Astrocyte (in vitro differentiated cells and primary cell): ENCODE data around the gene FAM162B.

Source experiments
- CTCF ChIP-seq: IDR thresholded peaks from 2 replicates; pipeline ENCODE4 v1.5.1; 2011; ENCODE audit warnings: low read depth, mild to moderate bottlenecking, inconsistent platforms, low read length, moderate library complexity; ENCODE audit not compliant: insufficient read depth
- EZH2 ChIP-seq: IDR thresholded peaks from 2 replicates; pipeline ENCODE4 v1.6.1; 2012; ENCODE audit warnings: mild to moderate bottlenecking, low read length, inconsistent platforms; ENCODE audit not compliant: insufficient read depth

- TF ChIP-seq CTCF = no peak
- peak; percentile 64 for TF ChIP-seq EZH2
These were observed at the start of gene FAM162B for GRCh38 chr6:116764961-116765841.
